Spleen (tissue), 3 donors: Measurements from ENCODE around the gene ATAD3B.
"Not testable (repeated sequence)": the region's sequence is repeated elsewhere in the genome, so short reads cannot be mapped to it uniquely, and the experiment has no call there.

Experiments used
- POLR2A ChIP-seq, 3 donors: fragments of 450-650 bp; IDR thresholded peaks; one replicate each; pipeline ENCODE4 v1.5.1; 2017; ENCODE audit warnings: antibody characterized with exemption in 3 of 3, mild to moderate bottlenecking in 1 of 3
- POLR2AphosphoS5 ChIP-seq, 3 donors: sonication (generic); formaldehyde crosslinking; IDR thresholded peaks; one replicate each; pipeline ENCODE4 v1.5.1; 2017; ENCODE audit warnings: antibody characterized with exemption in 3 of 3

- TF ChIP-seq POLR2A, POLR2AphosphoS5 (IDR thresholded peaks at IDR 0.05): not testable (repeated sequence)
Observed at GRCh38 chr1:1523651-1524050, 52.1 kb downstream of the ATAD3B start.
